ENCODE data around the gene ARHGAP4.

The ARHGAP4 gene

DNA sequence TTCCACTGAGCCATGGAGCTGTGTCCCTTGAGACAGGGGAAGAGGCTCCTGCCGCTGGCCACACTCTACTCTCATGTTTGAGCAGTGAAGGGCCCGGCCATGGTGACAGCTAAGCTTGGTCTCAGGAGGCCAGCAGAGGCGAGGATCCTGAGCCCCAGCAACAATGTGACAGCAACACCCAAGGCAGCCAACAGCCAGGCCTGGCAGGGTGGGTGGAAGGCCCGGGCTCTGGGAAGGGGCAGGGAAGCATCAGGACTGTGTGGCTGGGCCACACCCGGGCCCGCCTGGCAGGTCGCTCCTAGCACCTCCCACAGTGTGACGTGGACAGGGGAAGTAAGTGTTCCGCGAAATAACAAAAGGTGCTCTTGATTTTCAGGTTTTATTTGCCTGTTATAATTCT lies 64.9 kb downstream of the ARHGAP4 start:
- H3K27me3 ChIP-seq: peaks cover 0 to 13% of the 10 kb centered on the region in 2 donors
- peaks cover 0 to 4% (median 0%) of the 10 kb centered on the region in 3 donors for H3K9me3 ChIP-seq
- no peaks in the 10 kb centered on the region for H3K4me1 ChIP-seq
- TF ChIP-seq, protein P1, sequence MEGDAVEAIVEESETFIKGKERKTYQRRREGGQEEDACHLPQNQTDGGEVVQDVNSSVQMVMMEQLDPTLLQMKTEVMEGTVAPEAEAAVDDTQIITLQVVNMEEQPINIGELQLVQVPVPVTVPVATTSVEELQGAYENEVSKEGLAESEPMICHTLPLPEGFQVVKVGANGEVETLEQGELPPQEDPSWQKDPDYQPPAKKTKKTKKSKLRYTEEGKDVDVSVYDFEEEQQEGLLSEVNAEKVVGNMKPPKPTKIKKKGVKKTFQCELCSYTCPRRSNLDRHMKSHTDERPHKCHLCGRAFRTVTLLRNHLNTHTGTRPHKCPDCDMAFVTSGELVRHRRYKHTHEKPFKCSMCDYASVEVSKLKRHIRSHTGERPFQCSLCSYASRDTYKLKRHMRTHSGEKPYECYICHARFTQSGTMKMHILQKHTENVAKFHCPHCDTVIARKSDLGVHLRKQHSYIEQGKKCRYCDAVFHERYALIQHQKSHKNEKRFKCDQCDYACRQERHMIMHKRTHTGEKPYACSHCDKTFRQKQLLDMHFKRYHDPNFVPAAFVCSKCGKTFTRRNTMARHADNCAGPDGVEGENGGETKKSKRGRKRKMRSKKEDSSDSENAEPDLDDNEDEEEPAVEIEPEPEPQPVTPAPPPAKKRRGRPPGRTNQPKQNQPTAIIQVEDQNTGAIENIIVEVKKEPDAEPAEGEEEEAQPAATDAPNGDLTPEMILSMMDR (IDR thresholded peaks at IDR 0.05): no peak
- H3K36me3 ChIP-seq: no peaks in the 10 kb centered on the region
- no peak overlapping the region for H3K27ac ChIP-seq
- intact Hi-C loops (cut with DNase I; ENCODE audit: low total_unique reads): no loop called here
- no peak overlapping the region for H3K4me3 ChIP-seq
- DNase-seq: no peak
